ENCODE data around the gene SLF2. TPM values are rescaled to one million over a fixed set of nuclear protein-coding genes. Genes with fewer than 3 reads are reported as not detected.
A peak's percentile ranks its signal among the peaks of the same experiment; 100 is the strongest.

SLF2 gene
- total and polyA plus RNA-seq, 2 of the 13 experiments (the other 11 are each of a cell fraction or from before 2014, with no cell fraction given) = 12.2 to 48.1 TPM

DNA sequence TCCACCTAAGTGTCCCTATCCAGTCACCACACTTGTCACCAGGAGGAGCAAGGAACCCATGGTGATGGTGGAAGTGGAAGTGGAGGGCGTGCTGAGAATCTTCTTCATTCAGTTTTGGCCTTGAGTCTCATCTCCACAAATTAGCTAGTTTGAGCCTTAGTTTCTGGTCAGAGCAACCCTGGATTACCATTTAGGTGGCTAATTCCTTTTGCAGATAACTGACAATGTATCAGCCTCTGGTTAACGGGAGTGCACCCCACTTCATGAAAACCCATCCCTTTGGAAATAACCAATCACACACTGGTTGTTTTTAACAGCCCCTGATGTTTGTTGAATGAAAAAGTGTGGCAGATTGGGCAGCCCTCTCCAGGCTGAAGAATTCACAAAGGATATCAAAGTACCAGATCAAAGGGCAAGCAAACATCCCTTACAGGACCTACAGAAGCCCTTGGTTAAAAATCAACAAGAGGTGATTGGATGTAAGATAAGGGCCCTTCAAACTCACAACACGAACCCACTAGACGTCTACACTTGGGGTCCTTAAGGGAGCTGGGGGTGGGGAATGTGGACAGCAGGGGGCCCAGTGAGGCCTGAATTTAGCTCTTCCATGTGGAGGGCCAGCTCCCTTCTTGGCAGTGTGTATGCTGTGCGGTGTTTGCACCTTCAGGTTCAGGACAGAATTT, 37.1 kb upstream of the SLF2 start (continued):
- no peak for TF ChIP-seq SOX6 (IDR thresholded peaks at IDR 0.05)
- peak; percentile 73 for TF ChIP-seq SOX6 (CRISPR knock-in tag; IDR thresholded peaks at IDR 0.05)
- no peak; the same call in 1 of the 2 replicates for TF ChIP-seq ZNF746 (CRISPR knock-in tag; IDR thresholded peaks at IDR 0.05)
- TF ChIP-seq ETV5 (CRISPR knock-in tag; IDR thresholded peaks at IDR 0.05; ENCODE audit: borderline replicate concordance) = peak; percentile 47; the same call in 1 of the 2 replicates
- TF ChIP-seq HOXA9 (CRISPR knock-in tag; IDR thresholded peaks at IDR 0.05; ENCODE audit: borderline replicate concordance) = no peak
- TF ChIP-seq MIXL1 (CRISPR knock-in tag; IDR thresholded peaks at IDR 0.05) = peak; percentile 62; the same call in 1 of the 2 replicates
- TF ChIP-seq, protein P1, sequence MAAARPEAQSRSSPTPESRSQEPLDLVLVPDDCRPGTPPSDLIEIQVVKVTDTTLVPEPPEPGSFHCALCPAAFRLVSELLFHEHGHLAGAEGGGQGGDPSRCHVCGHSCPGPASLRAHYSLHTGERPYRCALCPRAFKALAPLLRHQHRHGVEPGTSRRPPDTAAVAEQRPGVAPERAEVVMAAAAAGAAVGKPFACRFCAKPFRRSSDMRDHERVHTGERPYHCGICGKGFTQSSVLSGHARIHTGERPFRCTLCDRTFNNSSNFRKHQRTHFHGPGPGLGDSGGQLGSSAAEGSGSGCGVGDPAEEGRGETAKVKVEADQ (CRISPR knock-in tag; IDR thresholded peaks at IDR 0.05; ENCODE audit: borderline replicate concordance) = peak; percentile 75; the same call in 1 of the 2 replicates
- TF ChIP-seq SMYD3 (CRISPR knock-in tag; IDR thresholded peaks at IDR 0.05) = no peak
- peak; percentile 45 for TF ChIP-seq XRCC5 (optimal IDR thresholded peaks at IDR 0.05; ENCODE audit: low read length)
- peak; percentile 55 for TF ChIP-seq HDAC2 (CRISPR knock-in tag; IDR thresholded peaks at IDR 0.05)
- peak; percentile 73 for TF ChIP-seq PATZ1 (CRISPR knock-in tag; IDR thresholded peaks at IDR 0.05)
- peak; percentile 53; the same call in 1 of the 2 replicates for TF ChIP-seq ZNF281 (CRISPR knock-in tag; IDR thresholded peaks at IDR 0.05; ENCODE audit: borderline replicate concordance)
- TF ChIP-seq ZNF646 (CRISPR knock-in tag; IDR thresholded peaks at IDR 0.05) = peak; percentile 49; the same call in 1 of the 2 replicates
- peak; percentile 46; the same call in 1 of the 2 replicates for TF ChIP-seq ZSCAN29 (CRISPR knock-in tag; conservative IDR thresholded peaks at IDR 0.05)
- TF ChIP-seq, protein P2, sequence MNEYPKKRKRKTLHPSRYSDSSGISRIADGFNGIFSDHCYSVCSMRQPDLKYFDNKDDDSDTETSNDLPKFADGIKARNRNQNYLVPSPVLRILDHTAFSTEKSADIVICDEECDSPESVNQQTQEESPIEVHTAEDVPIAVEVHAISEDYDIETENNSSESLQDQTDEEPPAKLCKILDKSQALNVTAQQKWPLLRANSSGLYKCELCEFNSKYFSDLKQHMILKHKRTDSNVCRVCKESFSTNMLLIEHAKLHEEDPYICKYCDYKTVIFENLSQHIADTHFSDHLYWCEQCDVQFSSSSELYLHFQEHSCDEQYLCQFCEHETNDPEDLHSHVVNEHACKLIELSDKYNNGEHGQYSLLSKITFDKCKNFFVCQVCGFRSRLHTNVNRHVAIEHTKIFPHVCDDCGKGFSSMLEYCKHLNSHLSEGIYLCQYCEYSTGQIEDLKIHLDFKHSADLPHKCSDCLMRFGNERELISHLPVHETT (CRISPR knock-in tag; conservative IDR thresholded peaks at IDR 0.05) = no peak

All from HepG2 (cell line).